Measurements from ENCODE around the gene MTG2. TPM values are rescaled to one million over a fixed set of nuclear protein-coding genes. Genes with fewer than 3 reads are reported as not detected.

MTG2 gene
- total RNA-seq, 1 donor from 2014 or later = 20.2 TPM

DNA sequence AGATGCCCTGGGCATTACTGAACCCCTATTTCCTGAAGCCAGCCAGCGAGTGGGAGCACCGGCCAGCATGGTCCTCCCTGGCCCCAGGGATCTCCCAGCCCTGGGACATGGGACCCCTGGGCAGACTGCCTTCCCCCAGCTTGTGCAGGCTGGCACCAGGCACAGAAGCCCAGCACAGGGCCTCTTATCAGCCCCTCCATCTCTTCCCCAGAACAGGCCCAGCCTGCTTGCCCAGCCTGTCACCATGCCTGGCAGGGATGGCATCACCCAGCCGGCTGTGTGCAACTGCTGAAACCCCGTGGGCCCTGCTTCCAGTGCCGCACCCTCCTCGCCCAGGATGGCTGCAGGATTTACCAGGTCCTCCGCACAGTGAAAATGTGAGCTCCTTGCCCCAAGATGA is 49.4 kb downstream of the MTG2 start:
- peaks cover 6% of the 10 kb centered on the region for H3K27me3 Mint-ChIP-seq (ENCODE audit: unreplicated experiment)
- DNase-seq (ENCODE audit: low spot score) = no peak
- no peaks in the 10 kb centered on the region for H3K36me3 Mint-ChIP-seq (ENCODE audit: low read depth, unreplicated experiment)
- no peak overlapping the region for H3K27ac Mint-ChIP-seq (ENCODE audit: unreplicated experiment)
- TF ChIP-seq, protein P1, sequence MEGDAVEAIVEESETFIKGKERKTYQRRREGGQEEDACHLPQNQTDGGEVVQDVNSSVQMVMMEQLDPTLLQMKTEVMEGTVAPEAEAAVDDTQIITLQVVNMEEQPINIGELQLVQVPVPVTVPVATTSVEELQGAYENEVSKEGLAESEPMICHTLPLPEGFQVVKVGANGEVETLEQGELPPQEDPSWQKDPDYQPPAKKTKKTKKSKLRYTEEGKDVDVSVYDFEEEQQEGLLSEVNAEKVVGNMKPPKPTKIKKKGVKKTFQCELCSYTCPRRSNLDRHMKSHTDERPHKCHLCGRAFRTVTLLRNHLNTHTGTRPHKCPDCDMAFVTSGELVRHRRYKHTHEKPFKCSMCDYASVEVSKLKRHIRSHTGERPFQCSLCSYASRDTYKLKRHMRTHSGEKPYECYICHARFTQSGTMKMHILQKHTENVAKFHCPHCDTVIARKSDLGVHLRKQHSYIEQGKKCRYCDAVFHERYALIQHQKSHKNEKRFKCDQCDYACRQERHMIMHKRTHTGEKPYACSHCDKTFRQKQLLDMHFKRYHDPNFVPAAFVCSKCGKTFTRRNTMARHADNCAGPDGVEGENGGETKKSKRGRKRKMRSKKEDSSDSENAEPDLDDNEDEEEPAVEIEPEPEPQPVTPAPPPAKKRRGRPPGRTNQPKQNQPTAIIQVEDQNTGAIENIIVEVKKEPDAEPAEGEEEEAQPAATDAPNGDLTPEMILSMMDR (IDR thresholded peaks at IDR 0.05; ENCODE audit: unreplicated experiment) = no peak
- no peak overlapping the region for H3K4me3 Mint-ChIP-seq (ENCODE audit: unreplicated experiment)
- H3K9me3 Mint-ChIP-seq (ENCODE audit: unreplicated experiment) = no peaks in the 10 kb centered on the region
- H3K4me1 Mint-ChIP-seq (ENCODE audit: unreplicated experiment) = no peaks in the 10 kb centered on the region

DNA sequence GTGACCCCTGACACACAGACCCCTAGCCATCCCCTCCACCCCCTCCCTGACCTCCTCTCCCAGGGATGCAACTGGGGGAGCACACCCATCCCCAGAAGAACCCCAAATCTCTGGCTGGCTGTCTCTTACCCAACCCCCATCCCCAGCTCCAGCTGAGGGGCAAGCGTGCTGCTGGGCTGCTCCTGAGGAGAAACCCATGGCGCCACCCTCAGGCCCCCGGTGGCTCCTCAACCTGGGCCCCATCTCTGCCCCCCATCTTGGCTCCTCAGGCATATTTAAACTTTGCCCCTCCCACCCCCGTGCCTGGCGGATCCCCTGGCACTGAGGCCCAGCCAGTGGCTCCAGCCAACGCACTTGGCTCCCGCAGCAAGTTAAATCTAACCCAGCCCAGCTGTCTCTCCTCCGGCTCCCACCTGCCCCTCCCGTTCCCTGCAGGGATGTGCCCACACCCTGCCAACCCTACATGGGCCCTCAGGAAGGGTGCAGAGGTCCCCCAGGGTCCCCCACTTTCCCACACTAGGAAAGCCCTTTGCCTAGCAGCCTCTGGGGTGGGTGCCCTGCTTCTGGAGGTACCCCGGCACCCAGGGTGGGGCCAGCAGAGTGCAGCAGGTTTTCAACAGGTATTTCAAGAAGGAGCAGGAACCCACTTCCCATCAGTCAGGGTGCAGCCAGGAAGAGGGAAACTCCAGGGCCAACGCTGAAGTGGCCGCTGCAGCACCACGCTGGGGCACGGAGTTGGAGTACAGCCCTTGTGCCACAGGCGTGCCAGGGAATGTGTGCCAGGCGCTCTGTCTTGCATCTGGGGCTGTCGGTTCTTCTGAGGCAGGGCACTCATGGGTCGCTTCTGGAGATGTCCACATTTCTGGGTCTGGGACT is 50.2 kb downstream of the MTG2 start:
- Mint-ChIP-seq H3K36me3 (ENCODE audit: low read depth, unreplicated experiment) (no peaks in the 10 kb centered on the region), H3K4me1 (ENCODE audit: unreplicated experiment) (no peaks in the 10 kb centered on the region), H3K4me3 (ENCODE audit: unreplicated experiment) (no peak overlapping the region), H3K9me3 (ENCODE audit: unreplicated experiment) (no peaks in the 10 kb centered on the region), H3K27me3 (ENCODE audit: unreplicated experiment) (peaks cover 6% of the 10 kb centered on the region), H3K27ac (ENCODE audit: unreplicated experiment) (no peak overlapping the region)
- DNase-seq (ENCODE audit: low spot score) = no peak
- TF ChIP-seq, protein P1 (IDR thresholded peaks at IDR 0.05; ENCODE audit: unreplicated experiment) = no peak

DNA sequence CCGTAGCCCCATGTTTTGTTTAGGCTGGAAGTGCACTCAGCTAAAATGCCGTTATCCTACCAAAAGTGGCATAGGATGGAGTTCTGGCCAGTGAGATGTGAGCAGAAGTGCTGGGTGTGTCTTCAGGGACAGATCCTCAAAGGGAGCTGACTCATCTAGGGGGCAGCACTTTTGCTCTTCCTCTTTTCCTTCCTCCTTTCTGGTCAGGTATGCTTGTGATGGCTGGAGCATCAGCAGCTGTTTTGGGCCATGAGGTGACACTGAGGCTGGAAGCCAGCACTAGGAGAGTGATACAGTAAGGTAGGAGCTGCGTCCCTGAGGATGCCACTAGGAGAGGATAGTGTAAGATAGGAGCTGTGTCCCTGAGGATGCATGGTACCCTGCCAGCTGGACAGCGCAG is 50.9 kb downstream of the MTG2 start:
- no peaks in the 10 kb centered on the region for H3K36me3 Mint-ChIP-seq (ENCODE audit: low read depth, unreplicated experiment)
- H3K27ac Mint-ChIP-seq (ENCODE audit: unreplicated experiment) = no peak overlapping the region
- H3K27me3 Mint-ChIP-seq (ENCODE audit: unreplicated experiment) = peaks cover 6% of the 10 kb centered on the region
- H3K4me1 Mint-ChIP-seq (ENCODE audit: unreplicated experiment) = no peaks in the 10 kb centered on the region
- H3K9me3 Mint-ChIP-seq (ENCODE audit: unreplicated experiment) = no peaks in the 10 kb centered on the region
- H3K4me3 Mint-ChIP-seq (ENCODE audit: unreplicated experiment) = no peak overlapping the region
- no peak for DNase-seq (ENCODE audit: low spot score)
- TF ChIP-seq, protein P1 (IDR thresholded peaks at IDR 0.05; ENCODE audit: unreplicated experiment) = no peak

DNA sequence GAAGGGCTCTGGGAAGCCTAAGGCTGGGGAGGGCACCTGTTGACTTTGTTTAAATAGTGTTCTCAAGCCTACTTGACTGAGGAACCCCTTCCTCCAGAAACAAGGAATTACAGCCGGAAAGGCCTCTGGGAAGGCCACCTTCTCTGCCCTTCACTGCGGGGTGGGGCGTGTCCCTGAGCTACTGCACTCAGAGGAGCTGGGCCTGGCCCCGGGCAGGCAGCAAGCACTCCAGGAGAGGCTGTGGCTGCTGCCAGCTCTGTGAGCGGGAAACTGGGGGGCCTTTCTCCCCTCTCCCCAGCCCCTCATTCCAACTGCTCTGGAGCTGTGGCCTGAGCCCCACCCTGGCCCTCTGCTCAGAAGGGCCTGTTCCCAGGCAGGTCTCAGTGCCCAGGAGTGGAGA is 51.5 kb downstream of the MTG2 start:
- Mint-ChIP-seq H3K27ac (ENCODE audit: unreplicated experiment) (no peak overlapping the region), H3K36me3 (ENCODE audit: low read depth, unreplicated experiment) (no peaks in the 10 kb centered on the region), H3K27me3 (ENCODE audit: unreplicated experiment) (peaks cover 6% of the 10 kb centered on the region), H3K4me3 (ENCODE audit: unreplicated experiment) (no peak overlapping the region), H3K4me1 (ENCODE audit: unreplicated experiment) (no peaks in the 10 kb centered on the region), H3K9me3 (ENCODE audit: unreplicated experiment) (no peaks in the 10 kb centered on the region)
- TF ChIP-seq, protein P1 (IDR thresholded peaks at IDR 0.05; ENCODE audit: unreplicated experiment) = no peak
- no peak for DNase-seq (ENCODE audit: low spot score)

All from endothelial cell (in vitro differentiated cells).